Stimulated activated CD8-positive, alpha-beta memory T cell treated with anti-CD3 and anti-CD28 coated beads, Interleukin-2, amount 100 ng/mL, for 48 hours (primary cell): ENCODE measurements around the gene LTA.
A peak's percentile ranks its signal among the peaks of the same experiment; 100 is the strongest.

ENCODE experiments used
- DNase-seq, 2 donors: peaks; one replicate each; pipeline ENCODE4 v3.0.0-alpha.2; 2020; ENCODE audit warnings: low read depth in 2 of 2

The LTA gene

GRCh38 chr6:31569861-31570536 is 2.1 kb upstream of the LTA start:
- DNase-seq: no peak

- DNase-seq: no peak
Observed at GRCh38 chr6:31573239-31574105, 1.4 kb downstream of the LTA start.

- no peak for DNase-seq
Observed at GRCh38 chr6:31574106-31575061, 2.3 kb downstream of the LTA start.

GRCh38 chr6:31575335-31575901 is 3.3 kb downstream of the LTA start, which contains the start of gene TNF:
Gene TNF, plus strand, starts transcription at chr6:31575565. Its CDS starts 177 bp downstream, at chr6:31575742.
- DNase-seq: peak in 1 of 2 donors; percentile 79

- no peak for DNase-seq
Observed at GRCh38 chr6:31575952-31576685, 4.0 kb downstream of the LTA start.

GRCh38 chr6:31576897-31577578 is 4.9 kb downstream of the LTA start:
- DNase-seq: no peak

- no peak for DNase-seq
Observed at GRCh38 chr6:31577579-31577966, 5.5 kb downstream of the LTA start.

GRCh38 chr6:31578184-31579118 is 6.4 kb downstream of the LTA start:
- no peak for DNase-seq

- DNase-seq: no peak
Observed at GRCh38 chr6:31579119-31579505, 7.0 kb downstream of the LTA start.

GRCh38 chr6:31579546-31580437 is 7.7 kb downstream of the LTA start:
- DNase-seq: no peak

GRCh38 chr6:31580438-31580740 is 8.3 kb downstream of the LTA start:
- no peak for DNase-seq

GRCh38 chr6:31580807-31581433 is 8.8 kb downstream of the LTA start:
- peak; percentile 85 to 87 for DNase-seq

- no peak for DNase-seq
Observed at GRCh38 chr6:31581434-31582229, 9.5 kb downstream of the LTA start.

GRCh38 chr6:31582230-31582643 is 10.1 kb downstream of the LTA start, which contains the start of gene LTB:
Gene LTB, minus strand, starts transcription at chr6:31582424. Its CDS starts 7 bp downstream, at chr6:31582417.
- DNase-seq: no peak

- DNase-seq: no peak
Observed at GRCh38 chr6:31585491-31585890, 13.4 kb downstream of the LTA start.

GRCh38 chr6:31586008-31586407 is 13.9 kb downstream of the LTA start, which contains the start of gene LST1:
Gene LST1, plus strand, starts transcription at chr6:31586277. Its CDS starts 1,023 bp downstream, at chr6:31587300.
- DNase-seq: no peak
